ENCODE results near the gene ZNF652. TPM values are rescaled to one million over a fixed set of nuclear protein-coding genes. Genes with fewer than 3 reads are reported as not detected.

The ZNF652 gene
- total RNA-seq = 9.6 and 11.5 TPM in 2 replicates

GRCh38 chr17:49361902-49362722, at the start of gene ZNF652:
Gene ZNF652 (minus strand): TSS chr17:49362250. CDS start chr17:49317725, 44,525 bp downstream.

Small RNA genes lying within 50 kb of the gene (small RNA-seq; reads per million reads assigned to genes)
- not detected for gene MIR6129

Other genes with a start within 250 kb of the ZNF652 start
- gene B4GALNT2, start 229.5 kb downstream of the ZNF652 start, total RNA-seq = 0.20 TPM in 1 of 2 replicates, not detected in the other
- gene GNGT2, start 151.7 kb downstream of the ZNF652 start, total RNA-seq = not detected in 2 replicates
- under 0.01 and 0.59 TPM in 2 replicates for gene ABI3, start 151.5 kb downstream of the ZNF652 start, total RNA-seq
- gene PHOSPHO1, start 131.5 kb downstream of the ZNF652 start, total RNA-seq = under 0.01 TPM in 1 of 2 replicates, not detected in the other
- 145 and 157 TPM in 2 replicates for gene PHB1, start 52.6 kb upstream of the ZNF652 start, total RNA-seq
- 0.20 TPM in 1 of 2 replicates, not detected in the other for gene NGFR, start 133.0 kb upstream of the ZNF652 start, total RNA-seq
- under 0.01 TPM in 1 of 2 replicates, not detected in the other for gene NXPH3, start 213.6 kb upstream of the ZNF652 start, total RNA-seq

All from subcutaneous preadipocyte (primary cell).